Myometrial cell (primary cell): ENCODE data around the gene EIF2B4. TPM values are rescaled to one million over a fixed set of nuclear protein-coding genes. Genes with fewer than 3 reads are reported as not detected.

Experiments used
- total RNA-seq: library from RNA; depleted of rRNA; stranded (reverse); fragments of >200 nt; gene quantifications from 2 replicates; pipeline ENCODE4 v1.2.3, GENCODE V29; 2015

EIF2B4 gene
- 39.9 and 53.0 TPM in 2 replicates for total RNA-seq

DNA sequence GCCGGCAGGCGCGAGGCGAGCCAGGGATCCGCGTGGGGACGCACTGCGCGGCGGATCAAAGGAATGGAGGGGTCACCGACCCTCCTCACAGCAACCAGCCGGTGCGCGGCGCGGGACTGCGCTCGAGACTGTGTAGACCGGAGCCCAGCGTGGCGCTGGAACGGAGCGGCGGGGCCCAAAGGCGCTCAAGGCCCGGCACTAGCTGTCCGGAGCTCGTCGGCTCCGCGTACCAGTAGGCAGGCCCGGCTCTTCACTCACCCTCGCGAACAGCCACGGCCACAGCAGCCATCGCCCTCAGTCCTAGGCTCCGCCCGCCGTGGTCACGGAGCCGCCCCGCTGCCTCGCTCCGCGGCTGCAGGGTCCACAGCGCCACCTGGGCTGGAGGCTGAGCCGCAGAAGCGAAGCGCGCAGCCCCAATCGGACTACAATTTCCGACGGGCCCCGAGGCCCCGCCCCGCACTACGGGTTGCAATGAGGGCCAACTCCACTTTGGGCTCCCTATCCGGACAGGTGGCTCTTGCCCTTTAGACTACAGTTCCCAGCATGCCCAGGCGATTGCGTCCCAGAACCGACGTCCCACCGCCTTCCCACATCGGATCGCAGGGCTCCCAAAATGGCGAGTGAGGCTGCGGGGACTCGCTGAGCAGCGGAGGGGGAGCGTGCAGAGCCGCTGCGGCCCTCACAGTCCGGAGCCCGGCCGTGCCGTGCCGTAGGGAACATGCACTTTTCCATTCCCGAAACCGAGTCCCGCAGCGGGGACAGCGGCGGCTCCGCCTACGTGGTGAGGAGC, at the start of gene EIF2B4, which contains the start of gene SNX17:
EIF2B4 (minus strand) TSS at position 313 of the 790 bp plus-strand sequence; CDS start at position 289, 24 bp downstream.
SNX17 (plus strand) TSS at position 591 of the 790 bp plus-strand sequence; CDS start at position 719, 128 bp downstream.

GRCh38 chr2:27409321-27410073, 39.4 kb upstream of the EIF2B4 start, which contains the start of gene PPM1G:
TSS of gene PPM1G (minus strand) at chr2:27409591. CDS start at chr2:27409422, 169 bp downstream.

DNA sequence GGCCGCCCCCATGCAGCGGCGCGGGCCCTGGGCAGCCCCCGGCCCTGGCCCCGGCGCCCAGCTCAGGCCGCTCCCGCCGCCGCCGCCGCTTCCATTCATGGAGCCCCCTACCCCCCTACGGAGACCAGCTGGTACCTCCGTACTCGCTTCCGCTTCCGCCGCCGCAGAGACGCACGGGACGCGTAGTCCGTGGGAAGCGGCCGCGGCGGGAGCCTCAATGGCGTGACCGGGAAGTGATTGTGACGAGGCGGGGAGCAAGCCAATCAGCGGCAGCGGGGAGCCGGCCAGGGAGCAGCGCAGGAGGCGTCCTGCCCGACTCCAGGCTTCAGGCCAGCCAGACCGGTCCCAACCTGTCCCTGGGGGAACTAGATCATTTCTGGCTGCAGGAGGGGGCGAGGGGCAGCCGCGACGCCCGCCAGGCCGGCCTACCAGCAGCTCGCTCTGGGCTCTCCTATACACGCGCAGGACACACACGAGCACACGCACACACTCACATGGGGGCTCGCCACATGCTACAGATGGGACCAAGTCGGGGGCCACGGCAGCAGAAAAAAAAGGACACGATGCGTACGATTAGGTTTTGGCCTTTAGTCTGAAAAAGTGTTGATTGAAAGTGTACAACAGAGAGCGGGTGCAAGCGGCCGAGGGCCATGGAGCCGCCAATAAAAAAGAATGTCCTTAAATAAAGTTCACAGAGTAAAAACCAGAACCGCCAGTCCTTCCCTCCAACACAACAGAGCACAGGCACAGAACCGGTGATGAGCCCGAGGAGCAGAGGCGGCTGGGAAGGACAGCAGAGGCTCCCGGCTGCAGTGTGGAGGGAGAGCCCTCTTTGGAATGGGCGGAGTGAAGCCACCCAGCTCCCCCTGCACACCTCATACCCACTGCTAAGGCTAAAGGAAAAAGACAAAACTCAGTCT, 10.7 kb upstream of the EIF2B4 start, which contains the start of gene ZNF513:
ZNF513 (minus strand) TSS at position 109 of the 920 bp plus-strand sequence. CDS start 208 bp downstream, outside the sequence.

DNA sequence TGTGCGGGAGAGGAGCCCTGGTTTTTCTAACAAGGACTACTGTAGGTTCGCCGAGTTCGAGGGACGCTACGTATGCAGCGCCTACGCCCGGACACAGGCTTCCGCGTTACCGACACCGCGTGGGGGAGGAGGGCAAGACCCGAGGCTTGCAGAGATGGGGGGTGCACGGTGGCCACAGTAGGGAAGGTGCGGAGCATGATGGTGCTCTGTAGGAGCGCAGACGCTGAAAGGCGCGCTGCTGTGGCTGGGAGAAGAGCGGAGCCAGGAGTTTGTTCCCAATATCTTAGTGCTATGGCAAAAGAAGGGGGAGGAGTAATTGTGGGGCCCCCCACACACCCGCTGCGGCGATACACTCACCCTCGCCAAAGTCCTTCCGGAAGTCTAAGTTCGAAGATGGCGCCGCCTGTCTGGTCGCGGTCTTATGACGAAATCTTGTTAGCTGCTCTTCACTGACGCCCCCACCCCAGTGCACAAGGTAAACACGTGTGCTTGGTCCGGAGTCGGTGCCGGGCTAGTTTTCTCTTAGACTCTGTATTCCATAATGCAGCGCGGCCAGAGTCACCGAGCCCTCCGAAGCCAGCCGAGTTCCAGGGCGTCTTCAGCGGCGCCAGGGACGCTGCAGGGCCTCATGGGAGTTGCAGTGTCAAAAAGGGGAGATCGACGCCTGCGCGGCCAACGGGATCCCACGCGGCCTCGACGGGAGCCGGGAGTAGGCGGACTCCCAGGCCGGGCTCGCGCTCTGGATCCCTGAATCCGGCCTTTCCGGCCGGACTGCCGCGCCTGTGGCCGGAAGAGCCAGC, 13.6 kb downstream of the EIF2B4 start, which contains the start of gene GTF3C2:
GTF3C2 (minus strand) TSS at position 383 of the 800 bp plus-strand sequence. CDS start 13,210 bp downstream, outside the sequence.

GRCh38 chr2:27322766-27323595, 47.2 kb downstream of the EIF2B4 start, which contains the start of gene MPV17:
TSS of gene MPV17 (minus strand) at chr2:27323097. CDS start at chr2:27322517, 580 bp downstream.

Other genes starting within 250 kb of the EIF2B4 start
- gene ABHD1, start 246.5 kb downstream of the EIF2B4 start, total RNA-seq: not detected in 2 replicates
- 49.8 and 70.1 TPM in 2 replicates for gene PREB, start 235.7 kb downstream of the EIF2B4 start, total RNA-seq
- gene PRR30, start 230.9 kb downstream of the EIF2B4 start, total RNA-seq: not detected in 2 replicates
- not detected in 2 replicates for gene TCF23, start 221.3 kb downstream of the EIF2B4 start, total RNA-seq
- 246 and 294 TPM in 2 replicates for gene ATRAID, start 158.3 kb downstream of the EIF2B4 start, total RNA-seq
- gene SLC5A6, start 158.1 kb downstream of the EIF2B4 start, total RNA-seq: 21.0 and 24.8 TPM in 2 replicates
- gene CAD, start 153.0 kb downstream of the EIF2B4 start, total RNA-seq: 41.5 and 65.4 TPM in 2 replicates
- not detected in 2 replicates for gene SLC30A3, start 107.3 kb downstream of the EIF2B4 start, total RNA-seq
- gene DNAJC5G, start 94.9 kb downstream of the EIF2B4 start, total RNA-seq: not detected in 2 replicates
- gene TRIM54, start 87.9 kb downstream of the EIF2B4 start, total RNA-seq: under 0.01 TPM in 1 of 2 replicates, not detected in the other
- gene UCN, start 61.9 kb downstream of the EIF2B4 start, total RNA-seq: not detected in 2 replicates
- 134 TPM in 2 replicates for gene MPV17, start 47.2 kb downstream of the EIF2B4 start, total RNA-seq
- 50.5 and 53.7 TPM in 2 replicates for gene GTF3C2, start 13.6 kb downstream of the EIF2B4 start, total RNA-seq
- 194 and 201 TPM in 2 replicates for gene SNX17, start 278 bp upstream of the EIF2B4 start, total RNA-seq
- gene ZNF513, start 10.4 kb upstream of the EIF2B4 start, total RNA-seq: 5.1 and 6.6 TPM in 2 replicates
- 100 and 113 TPM in 2 replicates for gene PPM1G, start 39.3 kb upstream of the EIF2B4 start, total RNA-seq
- gene NRBP1, start 58.3 kb upstream of the EIF2B4 start, total RNA-seq: 96.9 and 112 TPM in 2 replicates
- not detected in 2 replicates for gene KRTCAP3, start 72.0 kb upstream of the EIF2B4 start, total RNA-seq
- 17.6 and 19.5 TPM in 2 replicates for gene IFT172, start 119.4 kb upstream of the EIF2B4 start, total RNA-seq
- 28.5 and 31.9 TPM in 2 replicates for gene FNDC4, start 124.9 kb upstream of the EIF2B4 start, total RNA-seq
- gene GCKR, start 126.5 kb upstream of the EIF2B4 start, total RNA-seq: not detected in 2 replicates
- gene ZNF512, start 212.7 kb upstream of the EIF2B4 start, total RNA-seq: 17.3 and 43.6 TPM in 2 replicates